GM23248 (cell line): ENCODE measurements around the gene CIRBP. TPM values are rescaled to one million over a fixed set of nuclear protein-coding genes. Genes with fewer than 3 reads are reported as not detected.

ENCODE experiments used
- DNase-seq: peaks from one replicate; pipeline ENCODE4 v3.0.0-alpha.2; 2015
- H2AFZ ChIP-seq: fragments of 200-600 bp; sonication (generic); 2 replicates; pipeline ENCODE4 v1.6.1; 2016; ENCODE audit warnings: antibody characterized with exemption
- H3F3A ChIP-seq: fragments of 200-600 bp; sonication (generic); 2 replicates; pipeline ENCODE4 v1.6.1; 2016; ENCODE audit warnings: mild to moderate bottlenecking, antibody characterized with exemption, mixed run types; ENCODE audit not compliant: insufficient read depth
- H3K27ac ChIP-seq: fragments of 200-600 bp; sonication (generic); 2 replicates; pipeline ENCODE4 v1.5.1; 2016; ENCODE audit warnings: mild to moderate bottlenecking
- H3K27me3 ChIP-seq: fragments of 200-600 bp; sonication (generic); replicated peaks from 2 replicates; pipeline ENCODE4 v1.6.1; 2016; ENCODE audit warnings: mild to moderate bottlenecking; ENCODE audit not compliant: insufficient read depth
- H3K36me3 ChIP-seq: fragments of 200-600 bp; sonication (generic); 2 replicates; pipeline ENCODE4 v1.6.1; 2016; ENCODE audit warnings: low read depth, mild to moderate bottlenecking
- H3K4me1 ChIP-seq: fragments of 200-600 bp; sonication (generic); 2 replicates; pipeline ENCODE4 v1.6.1; 2016; ENCODE audit warnings: mild to moderate bottlenecking; ENCODE audit not compliant: insufficient read depth
- H3K4me2 ChIP-seq: fragments of 200-600 bp; sonication (generic); one replicate; pipeline ENCODE4 v1.6.1; 2016; ENCODE audit warnings: mild to moderate bottlenecking; ENCODE audit not compliant: unreplicated experiment
- H3K4me3 ChIP-seq: fragments of 200-600 bp; sonication (generic); 2 replicates; pipeline ENCODE4 v1.5.1; 2016; ENCODE audit warnings: mild to moderate bottlenecking
- H3K79me2 ChIP-seq: fragments of 200-600 bp; sonication (generic); 2 replicates; pipeline ENCODE4 v1.6.1; 2016; ENCODE audit warnings: mild to moderate bottlenecking; ENCODE audit not compliant: insufficient read depth
- H3K9ac ChIP-seq: fragments of 200-600 bp; sonication (generic); 2 replicates; pipeline ENCODE4 v1.6.1; 2016; ENCODE audit warnings: mild to moderate bottlenecking
- H3K9me2 ChIP-seq: fragments of 200-600 bp; sonication (generic); 2 replicates; pipeline ENCODE4 v1.6.1; 2016; ENCODE audit warnings: mixed run types, mild to moderate bottlenecking, moderate library complexity; ENCODE audit not compliant: insufficient read depth
- H3K9me3 ChIP-seq: fragments of 200-600 bp; sonication (generic); one replicate; pipeline ENCODE4 v1.6.1; 2017; ENCODE audit warnings: low read depth
- H4K20me1 ChIP-seq: fragments of 200-600 bp; sonication (generic); 2 replicates; pipeline ENCODE4 v1.6.0; 2016; ENCODE audit not compliant: insufficient read depth
- EZH2 ChIP-seq: fragments of 200-600 bp; sonication (generic); IDR thresholded peaks from 2 replicates; pipeline ENCODE4 v1.6.1; 2018; ENCODE audit warnings: antibody characterized with exemption, mild to moderate bottlenecking; ENCODE audit not compliant: insufficient read depth, poor library complexity, severe bottlenecking
- EZH2phosphoT487 ChIP-seq: fragments of 200-600 bp; sonication (generic); IDR thresholded peaks from 2 replicates; pipeline ENCODE4 v1.6.1; 2018; ENCODE audit warnings: antibody characterized with exemption, moderate library complexity, mild to moderate bottlenecking, low read depth; ENCODE audit not compliant: insufficient read depth
- WGBS, 2 experiments: methylation state at CpG; one replicate each; pipeline ENCODE4 v1.1.6; 2015 to 2017; ENCODE audit warnings: low lambda C conversion rate in 2 of 2, low coverage in 1 of 2; ENCODE audit errors: missing lambda C conversion rate in 2 of 2; 5-methylcytosine and 5-hydroxymethylcytosine counted together
- in situ Hi-C: fragments of 300-500 bp; cut with MboI; formaldehyde crosslinking; loops from 2 replicates; pipeline ENCODE4 v1.15.0; 2020
- polyA plus RNA-seq: library from polyadenylated mRNA; unstranded; fragments of >200 nt; fragmentation: Nextera tagmentation; extraction: Ambion mirVana; gene quantifications from 2 replicates; pipeline ENCODE4 v1.2.1, GENCODE V29; 2016
- total RNA-seq: library from RNA; depleted of rRNA; stranded (reverse); fragments of >200 nt; shearing (Covaris generic); gene quantifications from 2 replicates; pipeline ENCODE4 v1.2.3, GENCODE V29; 2014

Gene CIRBP
- total and polyA plus RNA-seq, 2 experiments from 2014 or later = 185 to 392 TPM

- peaks cover 23% of the 10 kb centered on the region for H3K4me1 ChIP-seq
- no peaks in the 10 kb centered on the region for H3K9me2 ChIP-seq
- in situ Hi-C loops = no loop called here
- no peak overlapping the region for H2AFZ ChIP-seq
- H3K36me3 ChIP-seq = peaks cover 8% of the 10 kb centered on the region; the same call in 1 of the 2 replicates
- peak overlapping the region; percentile 98 for H3K27ac ChIP-seq
- peak overlapping the region; percentile 99 for H3K9ac ChIP-seq
- no peaks in the 10 kb centered on the region for H4K20me1 ChIP-seq
- H3K79me2 ChIP-seq = peaks cover 32% of the 10 kb centered on the region
- H3K4me2 ChIP-seq = peak overlapping the region; percentile 40
- no peaks in the 10 kb centered on the region for H3K9me3 ChIP-seq
- peaks cover 9% of the 10 kb centered on the region; the same call in 1 of the 2 replicates for H3F3A ChIP-seq
- H3K4me3 ChIP-seq = peak overlapping the region; percentile 88
- H3K27me3 ChIP-seq = no peaks in the 10 kb centered on the region
- TF ChIP-seq EZH2phosphoT487 = no peak
- no peak for TF ChIP-seq EZH2
- 1 to 2% methylated on average over 24 to 31 of the region's 74 CpGs for whole genome bisulfite sequencing, 2 experiments
- peak; percentile 90 for DNase-seq
Observed at GRCh38 chr19:1248786-1249297, 20.3 kb upstream of the CIRBP start.

- H3K4me3 ChIP-seq = peak overlapping the region; percentile 88
- peak overlapping the region; percentile 98 for H3K27ac ChIP-seq
- peaks cover 22% of the 10 kb centered on the region for H3K4me1 ChIP-seq
- peaks cover 33% of the 10 kb centered on the region for H3K79me2 ChIP-seq
- H3K9me2 ChIP-seq = no peaks in the 10 kb centered on the region
- H3K4me2 ChIP-seq = peak overlapping the region; percentile 40
- H4K20me1 ChIP-seq = no peaks in the 10 kb centered on the region
- H3K9me3 ChIP-seq = no peaks in the 10 kb centered on the region
- H3F3A ChIP-seq = peaks cover 9% of the 10 kb centered on the region; the same call in 1 of the 2 replicates
- DNase-seq = peak; percentile 99
- TF ChIP-seq EZH2 (no peak), EZH2phosphoT487 (no peak)
- no peak overlapping the region for H2AFZ ChIP-seq
- no peaks in the 10 kb centered on the region for H3K27me3 ChIP-seq
- peak overlapping the region; percentile 99 for H3K9ac ChIP-seq
- in situ Hi-C loops = no loop called here
- H3K36me3 ChIP-seq = peaks cover 11% of the 10 kb centered on the region
- 1 to 2% methylated on average over 20 to 78 of the region's 102 CpGs for WGBS, 2 experiments
Observed at GRCh38 chr19:1249298-1249989, 19.7 kb upstream of the CIRBP start.

GRCh38 chr19:1249990-1250436 lies 19.1 kb upstream of the CIRBP start:
- Histone ChIP-seq H4K20me1 (no peaks in the 10 kb centered on the region), H3K4me1 (peaks cover 24% of the 10 kb centered on the region), H3K27me3 (no peaks in the 10 kb centered on the region), H3K36me3 (peaks cover 17% of the 10 kb centered on the region), H3K9ac (peak overlapping the region; percentile 99), H3K4me2 (peak overlapping the region; percentile 87), H3K27ac (peak overlapping the region; percentile 98), H2AFZ (no peak overlapping the region), H3K79me2 (peaks cover 39% of the 10 kb centered on the region), H3K4me3 (peak overlapping the region; percentile 85), H3K9me2 (no peaks in the 10 kb centered on the region), H3F3A (peaks cover 12% of the 10 kb centered on the region; the same call in 1 of the 2 replicates), H3K9me3 (no peaks in the 10 kb centered on the region)
- no peak for TF ChIP-seq EZH2
- no peak for TF ChIP-seq EZH2phosphoT487
- DNase-seq = no peak
- WGBS, 2 experiments = 0% methylated on average over 2 to 30 of the region's 67 CpGs
- in situ Hi-C loops = no loop called here

GRCh38 chr19:1250437-1251260 lies 18.5 kb upstream of the CIRBP start:
- no peaks in the 10 kb centered on the region for H3K9me3 ChIP-seq
- H3K27me3 ChIP-seq = no peaks in the 10 kb centered on the region
- peaks cover 20% of the 10 kb centered on the region for H3K4me1 ChIP-seq
- H4K20me1 ChIP-seq = no peaks in the 10 kb centered on the region
- H3K79me2 ChIP-seq = peaks cover 46% of the 10 kb centered on the region
- no peak overlapping the region for H2AFZ ChIP-seq
- DNase-seq = peak; percentile 76
- H3K36me3 ChIP-seq = peaks cover 23% of the 10 kb centered on the region
- H3K4me2 ChIP-seq = peak overlapping the region; percentile 87
- in situ Hi-C loops = no loop called here
- no peaks in the 10 kb centered on the region for H3K9me2 ChIP-seq
- peak overlapping the region; percentile 98 for H3K27ac ChIP-seq
- H3F3A ChIP-seq = peaks cover 14% of the 10 kb centered on the region
- H3K9ac ChIP-seq = peak overlapping the region; percentile 99
- peak overlapping the region; percentile 85 for H3K4me3 ChIP-seq
- no peak for TF ChIP-seq EZH2
- TF ChIP-seq EZH2phosphoT487 = no peak
- WGBS, 2 experiments = 0 to 1% methylated on average over 4 to 80 of the region's 90 CpGs
